OCI-LY1 (cell line): ENCODE results near the gene RENBP.

Source experiments
- H2AFZ ChIP-seq: fragments of 200-600 bp; sonication (generic), shearing (Covaris generic); 2 replicates; pipeline ENCODE4 v1.6.0; 2014; ENCODE audit warnings: antibody characterized with exemption, mild to moderate bottlenecking, low read length
- H3F3A ChIP-seq: fragments of 200-600 bp; sonication (generic), shearing (Covaris generic); 2 replicates; pipeline ENCODE4 v1.6.0; 2014; ENCODE audit warnings: mild to moderate bottlenecking, antibody characterized with exemption, low read length, moderate library complexity; ENCODE audit not compliant: insufficient read depth
- H3K27ac ChIP-seq: fragments of 200-600 bp; sonication (generic); 2 replicates; pipeline ENCODE4 v1.5.1; 2014; ENCODE audit warnings: low read length, mixed run types, mild to moderate bottlenecking, low read depth; ENCODE audit not compliant: poor library complexity, severe bottlenecking
- H3K27me3 ChIP-seq: fragments of 200-600 bp; sonication (generic); 2 replicates; pipeline ENCODE4 v1.6.0; 2014; ENCODE audit warnings: antibody characterized with exemption, mild to moderate bottlenecking, low read length, moderate library complexity; ENCODE audit not compliant: insufficient read depth
- H3K36me3 ChIP-seq: fragments of 200-600 bp; sonication (generic); 2 replicates; pipeline ENCODE4 v1.6.1; 2014; ENCODE audit warnings: mild to moderate bottlenecking, antibody characterized with exemption, low read length, moderate library complexity, mixed read lengths; ENCODE audit not compliant: insufficient read depth
- H3K4me1 ChIP-seq: fragments of 200-600 bp; sonication (generic); 2 replicates; pipeline ENCODE4 v1.5.1; 2014; ENCODE audit warnings: mild to moderate bottlenecking, low read length, moderate library complexity; ENCODE audit not compliant: insufficient read depth, severe bottlenecking
- H3K4me2 ChIP-seq: fragments of 200-600 bp; sonication (generic), shearing (Covaris generic); 2 replicates; pipeline ENCODE4 v1.6.1; 2014; ENCODE audit warnings: low read length
- H3K4me3 ChIP-seq: fragments of 200-600 bp; sonication (generic); 2 replicates; pipeline ENCODE4 v1.5.1; 2014; ENCODE audit warnings: low read length, low read depth, mild to moderate bottlenecking, mixed read lengths; ENCODE audit not compliant: poor library complexity, severe bottlenecking
- H3K79me2 ChIP-seq: fragments of 200-600 bp; shearing (Covaris generic); 2 replicates; pipeline ENCODE4 v1.6.1; 2016; ENCODE audit warnings: mixed run types, low read length, mixed read lengths; ENCODE audit not compliant: insufficient read depth
- H3K9ac ChIP-seq: fragments of 200-600 bp; sonication (generic), shearing (Covaris generic); 2 replicates; pipeline ENCODE4 v1.6.1; 2014; ENCODE audit warnings: mild to moderate bottlenecking, low read length, mixed read lengths
- H3K9me2 ChIP-seq: fragments of 200-600 bp; sonication (generic), shearing (Covaris generic); 2 replicates; pipeline ENCODE4 v1.6.1; 2014; ENCODE audit warnings: low read depth, mild to moderate bottlenecking, low read length, mixed read lengths
- H3K9me3 ChIP-seq: fragments of 200-600 bp; shearing (Covaris generic); 2 replicates; pipeline ENCODE4 v1.6.1; 2014; ENCODE audit warnings: low read length, mixed read lengths
- H4K20me1 ChIP-seq: fragments of 200-600 bp; sonication (generic), shearing (Covaris generic); 2 replicates; pipeline ENCODE4 v1.6.0; 2016; ENCODE audit warnings: mild to moderate bottlenecking, low read length; ENCODE audit not compliant: insufficient read depth
- CTCF ChIP-seq: fragments of 200-600 bp; sonication (generic), shearing (Covaris generic); IDR thresholded peaks from 2 replicates; pipeline ENCODE4 v1.5.1; 2017; ENCODE audit warnings: mild to moderate bottlenecking, antibody characterized with exemption, low read length, moderate library complexity, mixed read lengths
- EZH2 ChIP-seq: fragments of 200-600 bp; sonication (generic), shearing (Covaris generic); IDR thresholded peaks from 2 replicates; pipeline ENCODE4 v1.8.0; 2017; ENCODE audit warnings: borderline replicate concordance, mixed run types, mild to moderate bottlenecking, antibody characterized with exemption, low read length, moderate library complexity, mixed read lengths

Gene RENBP

GRCh38 chrX:153992180-153992579 lies 47.7 kb upstream of the RENBP start:
- Histone ChIP-seq H3F3A (no peaks in the 10 kb centered on the region), H3K79me2 (no peaks in the 10 kb centered on the region), H3K27ac (no peak overlapping the region), H3K9me3 (no peaks in the 10 kb centered on the region), H3K4me1 (peaks cover 5% of the 10 kb centered on the region), H3K36me3 (no peaks in the 10 kb centered on the region), H2AFZ (no peak overlapping the region), H3K9ac (no peak overlapping the region), H3K4me3 (no peak overlapping the region), H4K20me1 (no peaks in the 10 kb centered on the region), H3K9me2 (no peaks in the 10 kb centered on the region), H3K27me3 (no peaks in the 10 kb centered on the region), H3K4me2 (no peak overlapping the region)
- TF ChIP-seq CTCF (no peak), EZH2 (no peak)

GRCh38 chrX:153991013-153991580 lies 46.7 kb upstream of the RENBP start:
- Histone ChIP-seq H3K9ac (no peak overlapping the region), H3K4me1 (peaks cover 8% of the 10 kb centered on the region), H3K36me3 (no peaks in the 10 kb centered on the region), H3K4me3 (no peak overlapping the region), H3F3A (no peaks in the 10 kb centered on the region), H3K9me2 (no peaks in the 10 kb centered on the region), H2AFZ (no peak overlapping the region), H3K79me2 (no peaks in the 10 kb centered on the region), H4K20me1 (no peaks in the 10 kb centered on the region), H3K27ac (no peak overlapping the region), H3K9me3 (no peaks in the 10 kb centered on the region), H3K27me3 (no peaks in the 10 kb centered on the region), H3K4me2 (no peak overlapping the region)
- no peak for TF ChIP-seq CTCF
- no peak for TF ChIP-seq EZH2

GRCh38 chrX:153989973-153990655 lies 45.7 kb upstream of the RENBP start:
- H3K27me3 ChIP-seq: no peaks in the 10 kb centered on the region

GRCh38 chrX:153988493-153988892 lies 44.0 kb upstream of the RENBP start:
- no peaks in the 10 kb centered on the region for H3K9me2 ChIP-seq
- no peaks in the 10 kb centered on the region for H3F3A ChIP-seq
- H4K20me1 ChIP-seq: no peaks in the 10 kb centered on the region
- H3K27ac ChIP-seq: no peak overlapping the region
- peaks cover 33% of the 10 kb centered on the region for H3K4me1 ChIP-seq
- no peak overlapping the region for H3K4me2 ChIP-seq
- H3K4me3 ChIP-seq: no peak overlapping the region
- H3K36me3 ChIP-seq: no peaks in the 10 kb centered on the region
- H3K27me3 ChIP-seq: no peaks in the 10 kb centered on the region
- no peaks in the 10 kb centered on the region for H3K9me3 ChIP-seq
- no peaks in the 10 kb centered on the region for H3K79me2 ChIP-seq
- H3K9ac ChIP-seq: no peak overlapping the region
- no peak for TF ChIP-seq EZH2
- no peak for TF ChIP-seq CTCF
- H2AFZ ChIP-seq: no peak overlapping the region

More at GRCh38 chrX:153989973-153990655, 45.7 kb upstream of the RENBP start:
- H3K9me3 ChIP-seq: no peaks in the 10 kb centered on the region
- H4K20me1 ChIP-seq: no peaks in the 10 kb centered on the region
- no peaks in the 10 kb centered on the region for H3K79me2 ChIP-seq
- TF ChIP-seq EZH2: no peak
- H3K4me3 ChIP-seq: no peak overlapping the region
- no peak overlapping the region for H3K27ac ChIP-seq
- no peak overlapping the region for H2AFZ ChIP-seq
- no peak overlapping the region for H3K9ac ChIP-seq
- peaks cover 18% of the 10 kb centered on the region for H3K4me1 ChIP-seq
- H3F3A ChIP-seq: no peaks in the 10 kb centered on the region
- H3K4me2 ChIP-seq: no peak overlapping the region
- no peaks in the 10 kb centered on the region for H3K36me3 ChIP-seq
- no peaks in the 10 kb centered on the region for H3K9me2 ChIP-seq
